Tibial nerve (tissue), 4 donors: ENCODE data around the gene GRAMD1A. TPM values are rescaled to one million over a fixed set of nuclear protein-coding genes. Genes with fewer than 3 reads are reported as not detected.
"Not testable (repeated sequence)": the region's sequence is repeated elsewhere in the genome, so short reads cannot be mapped to it uniquely, and the experiment has no call there.

Experiments used
- DNase-seq, 2 donors: peaks; one replicate each; pipeline ENCODE4 v3.0.0-alpha.2; 2019; ENCODE audit warnings: low spot score in 2 of 2
- H3K27ac ChIP-seq, 4 donors: fragments of 200-600 bp; sonication (generic) in 3 of 4; one replicate each; pipeline ENCODE4 v1.5.1; 2017 to 2019; ENCODE audit warnings: mild to moderate bottlenecking in 1 of 4
- H3K27me3 ChIP-seq, 2 donors: fragments of 200-600 bp; sonication (generic) in 1 of 2; one replicate each; pipeline versions ENCODE4 v1.5.1 to v1.6.0; 2017 to 2019
- H3K36me3 ChIP-seq, 3 donors: fragments of 200-600 bp; sonication (generic); one replicate each; pipeline ENCODE4 v1.5.1; 2018 to 2019
- H3K4me1 ChIP-seq, 4 donors: fragments of 200-600 bp; sonication (generic) in 3 of 4; one replicate each; pipeline ENCODE4 v1.5.1; 2017 to 2019
- H3K4me3 ChIP-seq, 4 donors: fragments of 200-600 bp; sonication (generic) in 3 of 4; one replicate each; pipeline ENCODE4 v1.5.1; 2017 to 2019; ENCODE audit warnings: mild to moderate bottlenecking in 1 of 4, moderate library complexity in 1 of 4
- H3K9me3 ChIP-seq, 4 donors: fragments of 200-600 bp; sonication (generic) in 3 of 4; one replicate each; pipeline ENCODE4 v1.5.1; 2017 to 2019
- CTCF ChIP-seq, 5 experiments: fragments of 200-600 bp in 3 of 5; fragments of 450-650 bp in 2 of 5; sonication (generic) in 3 of 5; IDR thresholded peaks; one replicate each; pipeline ENCODE4 v1.5.1; 2016 to 2019; ENCODE audit warnings: antibody characterized with exemption in 5 of 5, mild to moderate bottlenecking in 3 of 5, moderate library complexity in 2 of 5
- EP300 ChIP-seq, 2 donors: sonication (generic); formaldehyde crosslinking; IDR thresholded peaks; one replicate each; pipeline ENCODE4 v1.6.1; 2017; ENCODE audit warnings: antibody characterized with exemption in 2 of 2, mild to moderate bottlenecking in 1 of 2
- POLR2A ChIP-seq, 2 donors: fragments of 450-650 bp; IDR thresholded peaks; one replicate each; pipeline ENCODE4 v1.6.1; 2017; ENCODE audit warnings: antibody characterized with exemption in 2 of 2, mild to moderate bottlenecking in 2 of 2, moderate library complexity in 2 of 2
- WGBS, 2 donors: methylation state at CpG; one replicate each; pipeline ENCODE4 v1.1.5; 2018; 5-methylcytosine and 5-hydroxymethylcytosine counted together
- total RNA-seq, 4 donors: library from RNA; depleted of rRNA; stranded (reverse); fragments of >200 nt; gene quantifications; one replicate each; pipeline ENCODE4 v1.1.0, GENCODE V29; 2016

The GRAMD1A gene
- total RNA-seq, 4 donors from 2014 or later, result 53.1 to 108 (median 61.6) TPM

GRCh38 chr19:34963573-34964406 lies 36.3 kb upstream of the GRAMD1A start, which contains the start of gene ZNF792:
TSS of gene ZNF792 (minus strand) at chr19:34964229. CDS start at chr19:34963662, 567 bp downstream.
- H3K27ac ChIP-seq, result peak within 1 kb of the TSS in 3 of 4 donors; percentile 2 to 66 (median 58)
- DNase-seq, result peak; percentile 21 to 23
- 1 to 3% methylated on average over 16 to 40 of the region's 78 CpGs for WGBS, 2 donors

GRCh38 chr19:34964598-34964997 lies 35.5 kb upstream of the GRAMD1A start:
- peaks cover 0 to 22% (median 10%) of the 10 kb centered on the region in 3 donors for H3K36me3 ChIP-seq
- no peaks in the 10 kb centered on the region for H3K27me3 ChIP-seq
- 55 to 90% methylated on average over 4 of the region's 6 CpGs for WGBS, 2 donors
- TF ChIP-seq POLR2A (IDR thresholded peaks at IDR 0.05), result no peak
- no peak for TF ChIP-seq CTCF (IDR thresholded peaks at IDR 0.05)
- no peak for TF ChIP-seq EP300 (IDR thresholded peaks at IDR 0.05)
- DNase-seq, result no peak
- H3K27ac ChIP-seq, result no peak overlapping the region
- peaks cover 0 to 33% (median 2%) of the 10 kb centered on the region in 4 donors for H3K9me3 ChIP-seq
- peak overlapping the region in 2 of 4 donors; percentile 84 to 96 for H3K4me3 ChIP-seq
- H3K4me1 ChIP-seq, result peaks cover 0 to 23% (median 14%) of the 10 kb centered on the region in 4 donors

More at GRCh38 chr19:34963573-34964406, 36.3 kb upstream of the GRAMD1A start, which contains the start of gene ZNF792:
- H3K4me3 ChIP-seq, result peak within 1 kb of the TSS; percentile 77 to 96 (median 89)
- H3K27me3 ChIP-seq, result no peaks in the 10 kb centered on the region
- peaks cover 0 to 41% (median 3%) of the 10 kb centered on the region in 4 donors for H3K9me3 ChIP-seq
- peaks cover 4 to 30% (median 18%) of the 10 kb centered on the region in 3 donors for H3K36me3 ChIP-seq
- H3K4me1 ChIP-seq, result peaks cover 0 to 23% (median 14%) of the 10 kb centered on the region in 4 donors
- TF ChIP-seq EP300 (IDR thresholded peaks at IDR 0.05) (peak in 1 of 2 donors; percentile 32), POLR2A (IDR thresholded peaks at IDR 0.05) (no peak), CTCF (IDR thresholded peaks at IDR 0.05) (no peak)

- 57 to 75% methylated on average over 5 of the region's 5 CpGs for WGBS, 2 donors
- not testable (repeated sequence) for H3K4me3 ChIP-seq, H3K27ac ChIP-seq, DNase-seq, H3K27me3 ChIP-seq
- Histone ChIP-seq H3K36me3 (peaks cover 0 to 13% (median 1%) of the 10 kb centered on the region in 3 donors), H3K4me1 (peaks cover 0 to 23% (median 14%) of the 10 kb centered on the region in 4 donors), H3K9me3 (peaks cover 0 to 24% (median 2%) of the 10 kb centered on the region in 4 donors)
Measured at GRCh38 chr19:34965505-34965904, 34.6 kb upstream of the GRAMD1A start.

- Histone ChIP-seq H3K9me3 (peaks cover 0 to 14% (median 0%) of the 10 kb centered on the region in 4 donors), H3K4me1 (peaks cover 0 to 14% (median 8%) of the 10 kb centered on the region in 4 donors), H3K27ac (no peak overlapping the region), H3K4me3 (no peak overlapping the region), H3K36me3 (no peaks in the 10 kb centered on the region), H3K27me3 (no peaks in the 10 kb centered on the region)
- 80 to 84% methylated on average over 6 of the region's 6 CpGs for WGBS, 2 donors
- no peak for TF ChIP-seq POLR2A (IDR thresholded peaks at IDR 0.05)
- TF ChIP-seq CTCF (IDR thresholded peaks at IDR 0.05), result no peak
- no peak for DNase-seq
Measured at GRCh38 chr19:34967551-34967950, 32.6 kb upstream of the GRAMD1A start.

GRCh38 chr19:34969721-34970120 lies 30.4 kb upstream of the GRAMD1A start:
- Histone ChIP-seq H3K9me3 (peaks cover 0 to 14% (median 0%) of the 10 kb centered on the region in 4 donors), H3K36me3 (no peaks in the 10 kb centered on the region), H3K27ac (no peak overlapping the region), H3K4me1 (peaks cover 0 to 18% (median 0%) of the 10 kb centered on the region in 4 donors), H3K4me3 (no peak overlapping the region), H3K27me3 (no peaks in the 10 kb centered on the region)
- WGBS, 2 donors, result 89 to 94% methylated on average over 6 of the region's 6 CpGs
- TF ChIP-seq EP300 (IDR thresholded peaks at IDR 0.05) (no peak), CTCF (IDR thresholded peaks at IDR 0.05) (no peak), POLR2A (IDR thresholded peaks at IDR 0.05) (no peak)
- no peak for DNase-seq

GRCh38 chr19:34970185-34970780 lies 29.8 kb upstream of the GRAMD1A start:
- not testable (repeated sequence) for H3K27me3 ChIP-seq, H3K4me3 ChIP-seq, H3K27ac ChIP-seq, H3K36me3 ChIP-seq, DNase-seq
- WGBS, 2 donors, result 85 to 89% methylated on average over 12 of the region's 12 CpGs
- peaks cover 0 to 18% (median 0%) of the 10 kb centered on the region in 4 donors for H3K4me1 ChIP-seq
- H3K9me3 ChIP-seq, result peaks cover 0 to 14% (median 0%) of the 10 kb centered on the region in 4 donors
